ENCODE data around the gene RPL12. TPM values are rescaled to one million over a fixed set of nuclear protein-coding genes. Genes with fewer than 3 reads are reported as not detected.

Gene RPL12
- polyA plus RNA-seq, 1 donor (not counting 4 experiments of a cell fraction or from before 2014, with no cell fraction given): 2,671 TPM

GRCh38 chr9:127406799-127407491 lies 44.3 kb downstream of the RPL12 start:
- Histone ChIP-seq H3K79me2 (ENCODE audit: control insufficient read depth, insufficient read depth, low read length) (no peaks in the 10 kb centered on the region), H2AFZ (ENCODE audit: control insufficient read depth, low read length) (no peak overlapping the region), H3K36me3 (ENCODE audit: control insufficient read depth in 2 of 2, extremely low read depth in 1 of 2, insufficient read depth in 2 of 2, low read length in 2 of 2) (peaks cover 12 to 16% of the 10 kb centered on the region in 2 experiments), H4K20me1 (ENCODE audit: control insufficient read depth, extremely low read depth, insufficient read depth, low read length) (no peaks in the 10 kb centered on the region), H3K4me3 (ENCODE audit: control insufficient read depth in 2 of 3, extremely low read depth in 1 of 3, insufficient read depth in 2 of 3, low read depth in 1 of 3, low read length in 3 of 3) (no peak overlapping the region), H3K9ac (ENCODE audit: control insufficient read depth, extremely low read depth, insufficient read depth, low read length) (no peak overlapping the region), H3K27me3 (ENCODE audit: control insufficient read depth, extremely low read depth, insufficient read depth, low read length) (no peaks in the 10 kb centered on the region), H3K9me1 (ENCODE audit: control insufficient read depth, extremely low read depth, insufficient read depth, low read length) (no peaks in the 10 kb centered on the region), H3K4me2 (ENCODE audit: control insufficient read depth, extremely low read depth, insufficient read depth, low read depth, low read length) (no peak overlapping the region), H3K4me1 (ENCODE audit: control insufficient read depth, extremely low read depth, insufficient read depth, low read length) (peaks cover 4% of the 10 kb centered on the region), H3K9me3 (ENCODE audit: control insufficient read depth, low read depth, low read length) (no peaks in the 10 kb centered on the region), H3K27ac (ENCODE audit: control insufficient read depth, insufficient read depth, low read length) (no peak overlapping the region)
- TF ChIP-seq EZH2 (IDR thresholded peaks at IDR 0.05; ENCODE audit: low read length): no peak
- TF ChIP-seq CTCF (optimal IDR thresholded peaks at IDR 0.05 in 1 of 3, IDR thresholded peaks at IDR 0.05 in 1 of 3, conservative IDR thresholded peaks at IDR 0.05 in 1 of 3; ENCODE audit: extremely low read depth in 1 of 3, insufficient read depth in 2 of 3, low read length in 3 of 3): no peak
- DNase-seq (ENCODE audit: low read depth, low spot score) (no peak), FAIRE-seq (no peak)
- dilution Hi-C loops (cut with MboI; ENCODE audit: extremely low pct_ligation_motif_present, low sequenced_read_pairs): no loop called here

- no peak for FAIRE-seq
Measured at GRCh38 chr9:127405344-127406125, 45.7 kb downstream of the RPL12 start.

More at GRCh38 chr9:127405344-127406125, 45.7 kb downstream of the RPL12 start:
- Histone ChIP-seq H3K36me3 (ENCODE audit: control insufficient read depth in 2 of 2, extremely low read depth in 1 of 2, insufficient read depth in 2 of 2, low read length in 2 of 2) (peaks cover 16 to 20% of the 10 kb centered on the region in 2 experiments), H3K27me3 (ENCODE audit: control insufficient read depth, extremely low read depth, insufficient read depth, low read length) (no peaks in the 10 kb centered on the region), H3K27ac (ENCODE audit: control insufficient read depth, insufficient read depth, low read length) (no peak overlapping the region), H3K9me3 (ENCODE audit: control insufficient read depth, low read depth, low read length) (no peaks in the 10 kb centered on the region), H3K79me2 (ENCODE audit: control insufficient read depth, insufficient read depth, low read length) (no peaks in the 10 kb centered on the region), H3K4me1 (ENCODE audit: control insufficient read depth, extremely low read depth, insufficient read depth, low read length) (no peaks in the 10 kb centered on the region), H4K20me1 (ENCODE audit: control insufficient read depth, extremely low read depth, insufficient read depth, low read length) (no peaks in the 10 kb centered on the region), H3K4me2 (ENCODE audit: control insufficient read depth, extremely low read depth, insufficient read depth, low read depth, low read length) (no peak overlapping the region), H2AFZ (ENCODE audit: control insufficient read depth, low read length) (no peak overlapping the region), H3K9me1 (ENCODE audit: control insufficient read depth, extremely low read depth, insufficient read depth, low read length) (no peaks in the 10 kb centered on the region), H3K9ac (ENCODE audit: control insufficient read depth, extremely low read depth, insufficient read depth, low read length) (no peak overlapping the region), H3K4me3 (ENCODE audit: control insufficient read depth in 2 of 3, extremely low read depth in 1 of 3, insufficient read depth in 2 of 3, low read depth in 1 of 3, low read length in 3 of 3) (no peak overlapping the region)
- dilution Hi-C loops (cut with MboI; ENCODE audit: extremely low pct_ligation_motif_present, low sequenced_read_pairs): no loop called here
- TF ChIP-seq EZH2 (IDR thresholded peaks at IDR 0.05; ENCODE audit: low read length) (no peak), CTCF (optimal IDR thresholded peaks at IDR 0.05 in 1 of 3, IDR thresholded peaks at IDR 0.05 in 1 of 3, conservative IDR thresholded peaks at IDR 0.05 in 1 of 3; ENCODE audit: extremely low read depth in 1 of 3, insufficient read depth in 2 of 3, low read length in 3 of 3) (no peak)
- no peak for DNase-seq (ENCODE audit: low read depth, low spot score)
